GM13977 (cell line): ENCODE measurements around the gene UAP1L1.

ENCODE experiments used
- DNase-seq: peaks from one replicate; pipeline ENCODE4 v3.0.0; 2012; ENCODE audit warnings: low spot score
- in situ Hi-C: fragments of 300-500 bp; cut with MboI; formaldehyde crosslinking; loops from one replicate; pipeline ENCODE4 v1.12.0; 2022; ENCODE audit warnings: low sequenced_read_pairs, low pct_unique_long_range_greater_than_20kb, mixed read lengths, inconsistent platforms; ENCODE audit not compliant: unreplicated experiment
- TF ChIP-seq, protein P1 (sequence below): IDR thresholded peaks from 2 replicates; pipeline ENCODE4 v1.5.1; 2012; ENCODE audit warnings: mild to moderate bottlenecking, control low read depth; ENCODE audit not compliant: insufficient read depth; ENCODE audit errors: extremely low read depth, missing control alignments

UAP1L1 gene

GRCh38 chr9:137107982-137108381, 30.7 kb downstream of the UAP1L1 start:
- TF ChIP-seq, protein P1, sequence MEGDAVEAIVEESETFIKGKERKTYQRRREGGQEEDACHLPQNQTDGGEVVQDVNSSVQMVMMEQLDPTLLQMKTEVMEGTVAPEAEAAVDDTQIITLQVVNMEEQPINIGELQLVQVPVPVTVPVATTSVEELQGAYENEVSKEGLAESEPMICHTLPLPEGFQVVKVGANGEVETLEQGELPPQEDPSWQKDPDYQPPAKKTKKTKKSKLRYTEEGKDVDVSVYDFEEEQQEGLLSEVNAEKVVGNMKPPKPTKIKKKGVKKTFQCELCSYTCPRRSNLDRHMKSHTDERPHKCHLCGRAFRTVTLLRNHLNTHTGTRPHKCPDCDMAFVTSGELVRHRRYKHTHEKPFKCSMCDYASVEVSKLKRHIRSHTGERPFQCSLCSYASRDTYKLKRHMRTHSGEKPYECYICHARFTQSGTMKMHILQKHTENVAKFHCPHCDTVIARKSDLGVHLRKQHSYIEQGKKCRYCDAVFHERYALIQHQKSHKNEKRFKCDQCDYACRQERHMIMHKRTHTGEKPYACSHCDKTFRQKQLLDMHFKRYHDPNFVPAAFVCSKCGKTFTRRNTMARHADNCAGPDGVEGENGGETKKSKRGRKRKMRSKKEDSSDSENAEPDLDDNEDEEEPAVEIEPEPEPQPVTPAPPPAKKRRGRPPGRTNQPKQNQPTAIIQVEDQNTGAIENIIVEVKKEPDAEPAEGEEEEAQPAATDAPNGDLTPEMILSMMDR = no peak
- in situ Hi-C loops = no loop called here
- DNase-seq = peak; percentile 10

DNA sequence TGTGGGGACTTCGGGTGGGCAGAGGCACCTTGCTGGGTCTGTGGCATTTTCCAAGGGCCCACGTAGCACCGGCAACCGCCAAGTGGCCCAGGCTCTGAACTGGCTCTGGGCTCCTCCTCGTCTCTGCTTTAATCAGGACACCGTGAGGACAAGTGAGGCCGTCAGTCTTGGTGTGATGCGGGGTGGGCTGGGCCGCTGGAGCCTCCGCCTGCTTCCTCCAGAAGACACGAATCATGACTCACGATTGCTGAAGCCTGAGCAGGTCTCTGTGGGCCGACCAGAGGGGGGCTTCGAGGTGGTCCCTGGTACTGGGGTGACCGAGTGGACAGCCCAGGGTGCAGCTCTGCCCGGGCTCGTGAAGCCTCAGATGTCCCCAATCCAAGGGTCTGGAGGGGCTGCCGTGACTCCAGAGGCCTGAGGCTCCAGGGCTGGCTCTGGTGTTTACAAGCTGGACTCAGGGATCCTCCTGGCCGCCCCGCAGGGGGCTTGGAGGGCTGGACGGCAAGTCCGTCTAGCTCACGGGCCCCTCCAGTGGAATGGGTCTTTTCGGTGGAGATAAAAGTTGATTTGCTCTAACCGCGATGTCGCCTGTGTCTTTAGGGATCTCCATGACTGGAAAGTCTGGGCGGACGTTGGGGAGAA, 31.4 kb downstream of the UAP1L1 start:
- DNase-seq = no peak
- TF ChIP-seq, protein P1 = no peak
- in situ Hi-C loops = no loop called here

- DNase-seq = no peak
- TF ChIP-seq, protein P1 = no peak
- in situ Hi-C loops = no loop called here
These were observed 32.2 kb downstream of the UAP1L1 start for GRCh38 chr9:137109250-137110146.

GRCh38 chr9:137110147-137110910, 33.0 kb downstream of the UAP1L1 start:
- in situ Hi-C loops = no loop called here
- TF ChIP-seq, protein P1 = no peak
- no peak for DNase-seq

DNA sequence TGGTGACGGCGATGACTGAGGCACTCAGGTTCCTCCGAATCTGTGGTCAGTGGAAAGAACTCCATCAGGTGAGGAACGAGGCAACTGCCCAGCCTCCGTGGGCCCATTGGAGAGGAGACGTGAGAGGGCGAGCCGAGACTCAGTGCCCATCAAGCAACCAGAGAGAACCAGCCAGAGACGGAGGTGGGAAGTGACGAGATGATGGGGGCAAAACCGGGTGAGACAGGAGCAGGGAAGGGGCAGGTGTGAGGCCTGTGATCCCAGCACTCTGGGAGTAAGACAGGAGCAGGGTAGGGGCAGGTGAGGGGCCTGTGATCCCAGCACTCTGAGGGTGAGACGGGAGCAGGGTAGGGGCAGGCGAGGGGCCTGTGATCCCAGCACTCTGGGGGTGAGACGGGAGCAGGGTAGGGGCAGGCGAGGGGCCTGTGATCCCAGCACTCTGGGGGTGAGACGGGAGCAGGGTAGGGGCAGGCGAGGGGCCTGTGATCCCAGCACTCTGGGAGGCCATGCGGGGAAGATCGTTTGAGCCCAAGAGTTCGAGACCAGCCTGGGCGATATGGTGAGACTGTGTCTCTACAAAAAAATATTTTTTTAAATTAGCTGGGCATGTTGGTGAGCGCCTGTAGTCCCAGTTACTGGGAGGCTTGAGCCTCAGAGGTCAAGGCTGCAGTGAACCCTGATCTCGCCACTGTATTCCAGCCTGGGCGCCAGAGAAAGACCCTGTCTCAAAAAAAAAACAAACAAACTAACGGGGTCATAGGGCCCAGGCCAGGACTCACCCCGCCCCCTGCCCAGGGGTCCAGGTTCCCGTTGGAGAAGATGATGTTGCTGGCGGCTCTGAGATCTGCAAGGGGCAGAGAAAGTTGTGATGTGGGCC, 33.8 kb downstream of the UAP1L1 start:
- TF ChIP-seq, protein P1 = no peak
- DNase-seq = no peak
- in situ Hi-C loops = no loop called here
